GM23338 (cell line): ENCODE measurements around the gene DAB1. TPM values are rescaled to one million over a fixed set of nuclear protein-coding genes. Genes with fewer than 3 reads are reported as not detected.

Source experiments
- ATAC-seq: fragments of 200-7000 bp; cut with Tn5 transposase; 3 replicates; pipeline ENCODE4 v1.9.1; 2020
- DNase-seq: peaks from one replicate; pipeline ENCODE4 v3.0.0-alpha.2; 2015; ENCODE audit warnings: low spot score
- H2AFZ ChIP-seq: fragments of 200-600 bp; sonication (generic); 2 replicates; pipeline ENCODE4 v1.8.0; 2016; ENCODE audit warnings: antibody characterized with exemption, mild to moderate bottlenecking, moderate library complexity
- H3F3A ChIP-seq: fragments of 200-600 bp; sonication (generic); replicated peaks from 2 replicates; pipeline ENCODE4 v1.8.0; 2017; ENCODE audit warnings: antibody characterized with exemption, mixed run types, low read depth
- H3K27ac ChIP-seq: fragments of 200-600 bp; sonication (generic); 2 replicates; pipeline ENCODE4 v1.6.1; 2016; ENCODE audit warnings: low read depth
- H3K27me3 ChIP-seq: fragments of 200-600 bp; sonication (generic); 2 replicates; pipeline ENCODE4 v1.8.0; 2016; ENCODE audit warnings: mild to moderate bottlenecking, mixed run types, moderate library complexity; ENCODE audit not compliant: insufficient read depth
- H3K36me3 ChIP-seq: fragments of 200-600 bp; sonication (generic); 2 replicates; pipeline ENCODE4 v1.8.0; 2016; ENCODE audit warnings: mild to moderate bottlenecking; ENCODE audit not compliant: insufficient read depth
- H3K4me1 ChIP-seq: fragments of 200-600 bp; sonication (generic); 2 replicates; pipeline ENCODE4 v1.8.0; 2016; ENCODE audit warnings: mild to moderate bottlenecking, moderate library complexity; ENCODE audit not compliant: insufficient read depth
- H3K4me2 ChIP-seq: fragments of 200-600 bp; sonication (generic); 2 replicates; pipeline ENCODE4 v1.7.1; 2017; ENCODE audit warnings: mixed run types
- H3K4me3 ChIP-seq: fragments of 200-600 bp; sonication (generic); 2 replicates; pipeline ENCODE4 v1.6.1; 2016; ENCODE audit warnings: mixed run types
- H3K79me2 ChIP-seq: fragments of 200-600 bp; sonication (generic); replicated peaks from 2 replicates; pipeline ENCODE4 v1.8.0; 2017; ENCODE audit warnings: mild to moderate bottlenecking; ENCODE audit not compliant: insufficient read depth
- H3K9me2 ChIP-seq: fragments of 200-600 bp; sonication (generic); 2 replicates; pipeline ENCODE4 v1.8.0; 2017; ENCODE audit not compliant: insufficient read depth
- H4K20me1 ChIP-seq: fragments of 200-600 bp; sonication (generic); replicated peaks from 2 replicates; pipeline ENCODE4 v1.8.0; 2017; ENCODE audit warnings: mild to moderate bottlenecking; ENCODE audit not compliant: insufficient read depth
- H3K27ac Mint-ChIP-seq: 2 replicates; pipeline ENCODE4 v1.8.0; 2020; ENCODE audit warnings: inconsistent platforms, mild to moderate bottlenecking, moderate library complexity, mixed read lengths
- H3K27me3 Mint-ChIP-seq: 3 replicates; pipeline ENCODE4 v1.8.0; 2022; ENCODE audit warnings: low read depth, mild to moderate bottlenecking, moderate library complexity, mixed read lengths, inconsistent platforms; ENCODE audit not compliant: insufficient read depth, poor library complexity
- H3K36me3 Mint-ChIP-seq: 3 replicates; pipeline ENCODE4 v1.8.0; 2021; ENCODE audit warnings: low read depth, mild to moderate bottlenecking, inconsistent platforms, moderate library complexity, mixed read lengths
- H3K4me1 Mint-ChIP-seq: 3 replicates; pipeline ENCODE4 v1.8.0; 2020; ENCODE audit warnings: mild to moderate bottlenecking, inconsistent platforms, mixed read lengths
- H3K4me3 Mint-ChIP-seq: 3 replicates; pipeline ENCODE4 v1.8.0; 2021; ENCODE audit warnings: moderate library complexity, mild to moderate bottlenecking, inconsistent platforms, mixed read lengths
- H3K9me3 Mint-ChIP-seq: 3 replicates; pipeline ENCODE4 v1.8.0; 2020; ENCODE audit warnings: moderate library complexity, mild to moderate bottlenecking, inconsistent platforms, mixed read lengths
- CREB1 ChIP-seq: fragments of 250-450 bp; sonication (Bioruptor Pico); IDR thresholded peaks from 2 replicates; pipeline ENCODE4 v1.5.0; 2020; ENCODE audit warnings: low read depth, mild to moderate bottlenecking, moderate library complexity
- CTCF ChIP-seq, 2 experiments: fragments of 200-600 bp in 1 of 2; sonication (generic) in 1 of 2; conservative IDR thresholded peaks; 2 replicates each; pipeline versions ENCODE4 v1.5.1 to v1.6.1; 2016 to 2017; ENCODE audit warnings: antibody characterized with exemption in 2 of 2, low read depth in 2 of 2, mild to moderate bottlenecking in 2 of 2, moderate library complexity in 1 of 2
- ETS1 ChIP-seq: IDR thresholded peaks from 2 replicates; pipeline ENCODE4 v1.6.1; 2016; ENCODE audit warnings: antibody characterized with exemption
- EZH2 ChIP-seq: fragments of 200-600 bp; sonication (generic); IDR thresholded peaks from one replicate; pipeline ENCODE4 v1.8.0; 2017; ENCODE audit warnings: antibody characterized with exemption, mild to moderate bottlenecking, low read depth; ENCODE audit not compliant: unreplicated experiment
- EZH2phosphoT487 ChIP-seq: fragments of 200-600 bp; sonication (generic); IDR thresholded peaks from one replicate; pipeline ENCODE4 v1.8.1; 2018; ENCODE audit warnings: antibody characterized with exemption; ENCODE audit not compliant: unreplicated experiment
- JUNB ChIP-seq: IDR thresholded peaks from one replicate; pipeline ENCODE4 v1.6.1; 2016; ENCODE audit warnings: antibody characterized with exemption; ENCODE audit not compliant: unreplicated experiment
- NANOG ChIP-seq: IDR thresholded peaks from 2 replicates; pipeline ENCODE4 v1.6.1; 2016; ENCODE audit warnings: antibody characterized with exemption, borderline replicate concordance
- POLR2AphosphoS5 ChIP-seq: IDR thresholded peaks from 2 replicates; pipeline ENCODE4 v1.6.1; 2016; ENCODE audit warnings: antibody characterized with exemption, low read depth
- REST ChIP-seq: IDR thresholded peaks from one replicate; pipeline ENCODE4 v1.6.1; 2018; ENCODE audit warnings: antibody characterized with exemption; ENCODE audit not compliant: unreplicated experiment
- STAT1 ChIP-seq: IDR thresholded peaks from one replicate; pipeline ENCODE4 v1.6.1; 2016; ENCODE audit warnings: antibody characterized with exemption; ENCODE audit not compliant: unreplicated experiment
- ZNF114 ChIP-seq: fragments of 250-450 bp; sonication (Bioruptor Pico); IDR thresholded peaks from 2 replicates; pipeline ENCODE4 v1.5.0; 2020; ENCODE audit warnings: mild to moderate bottlenecking, moderate library complexity
- ZNF331 ChIP-seq: fragments of 250-450 bp; sonication (Bioruptor Pico); IDR thresholded peaks from 2 replicates; pipeline ENCODE4 v1.5.0; 2020; ENCODE audit warnings: low read depth, mild to moderate bottlenecking, moderate library complexity
- polyA plus RNA-seq: library from polyadenylated mRNA; unstranded; fragments of >200 nt; fragmentation: Nextera tagmentation; extraction: Ambion mirVana; gene quantifications from 2 replicates; pipeline ENCODE4 v1.2.1, GENCODE V29; 2016
- total RNA-seq: library from RNA; depleted of rRNA; stranded (reverse); fragments of >200 nt; shearing (Covaris generic); gene quantifications from 2 replicates; pipeline ENCODE4 v1.2.3, GENCODE V29; 2014

Gene DAB1
- total and polyA plus RNA-seq, 2 experiments from 2014 or later: 12.8 to 14.5 TPM

- Mint-ChIP-seq H3K9me3 (no peaks in the 10 kb centered on the region), H3K27ac (no peak overlapping the region)
These were observed 96.5 kb downstream of the DAB1 start for GRCh38 chr1:57327336-57327735.

GRCh38 chr1:57325536-57325935, 98.3 kb downstream of the DAB1 start:
- Mint-ChIP-seq H3K9me3 (no peaks in the 10 kb centered on the region), H3K27me3 (no peaks in the 10 kb centered on the region), H3K27ac (no peak overlapping the region), H3K4me1 (peaks cover 23% of the 10 kb centered on the region), H3K4me3 (no peak overlapping the region), H3K36me3 (no peaks in the 10 kb centered on the region)
- Histone ChIP-seq H3K4me2 (no peak overlapping the region), H3K4me3 (no peak overlapping the region), H3F3A (no peaks in the 10 kb centered on the region), H3K36me3 (no peaks in the 10 kb centered on the region), H3K27me3 (no peaks in the 10 kb centered on the region), H3K27ac (no peak overlapping the region), H3K9me2 (no peaks in the 10 kb centered on the region), H3K4me1 (peaks cover 17% of the 10 kb centered on the region), H2AFZ (no peak overlapping the region), H3K79me2 (no peaks in the 10 kb centered on the region), H4K20me1 (no peaks in the 10 kb centered on the region)
- ATAC-seq: no peak
- DNase-seq: no peak
- TF ChIP-seq EZH2phosphoT487: no peak
- no peak for TF ChIP-seq POLR2AphosphoS5
- no peak for TF ChIP-seq ZNF114 (CRISPR knock-in tag)
- no peak for TF ChIP-seq ETS1
- no peak for TF ChIP-seq JUNB
- no peak for TF ChIP-seq NANOG
- no peak for TF ChIP-seq CTCF (conservative IDR thresholded peaks at IDR 0.05; ENCODE audit: low read depth in 2 of 2)
- no peak for TF ChIP-seq ZNF331
- no peak for TF ChIP-seq REST
- no peak for TF ChIP-seq CREB1 (CRISPR knock-in tag)
- TF ChIP-seq EZH2: no peak
- TF ChIP-seq STAT1: no peak

More at GRCh38 chr1:57327336-57327735, 96.5 kb downstream of the DAB1 start:
- H3K4me1 Mint-ChIP-seq: peaks cover 23% of the 10 kb centered on the region
- H3K36me3 ChIP-seq: no peaks in the 10 kb centered on the region
- no peaks in the 10 kb centered on the region for H3F3A ChIP-seq
- H3K79me2 ChIP-seq: no peaks in the 10 kb centered on the region
- no peak overlapping the region for H3K4me2 ChIP-seq
- no peak overlapping the region for H3K27ac ChIP-seq
- no peaks in the 10 kb centered on the region for H3K27me3 ChIP-seq
- no peak overlapping the region for H2AFZ ChIP-seq
- DNase-seq: no peak
- H3K27me3 Mint-ChIP-seq: no peaks in the 10 kb centered on the region
- H3K4me3 Mint-ChIP-seq: no peak overlapping the region
- H3K4me3 ChIP-seq: no peak overlapping the region
- H3K36me3 Mint-ChIP-seq: no peaks in the 10 kb centered on the region
- TF ChIP-seq POLR2AphosphoS5 (no peak), NANOG (no peak)
- H3K4me1 ChIP-seq: peaks cover 17% of the 10 kb centered on the region
- no peaks in the 10 kb centered on the region for H3K9me2 ChIP-seq
- no peak for ATAC-seq
- H4K20me1 ChIP-seq: no peaks in the 10 kb centered on the region
